Measurements from ENCODE around the gene MEFV.

The MEFV gene

GRCh38 chr16:3259836-3260235, 3.4 kb upstream of the MEFV start:
- H3K27ac Mint-ChIP-seq (ENCODE audit: low read depth): no peak overlapping the region

GRCh38 chr16:3256866-3257465, 533 bp upstream of the MEFV start:
- DNase-seq (ENCODE audit: low spot score in 2 of 2): no peak
- Mint-ChIP-seq H3K4me3 (no peak overlapping the region), H3K36me3 (ENCODE audit: insufficient read depth) (peaks cover 2% of the 10 kb centered on the region), H3K4me1 (peaks cover 5% of the 10 kb centered on the region), H3K27me3 (peaks cover 6% of the 10 kb centered on the region), H3K9me3 (no peaks in the 10 kb centered on the region), H3K27ac (ENCODE audit: low read depth) (no peak overlapping the region)
- ATAC-seq (replicated peaks; ENCODE audit: extremely low read depth, poor library complexity, severe bottlenecking): no peak

More at GRCh38 chr16:3259836-3260235, 3.4 kb upstream of the MEFV start:
- H3K4me3 Mint-ChIP-seq: no peak overlapping the region
- peaks cover 15% of the 10 kb centered on the region for H3K36me3 Mint-ChIP-seq (ENCODE audit: insufficient read depth)
- H3K9me3 Mint-ChIP-seq: no peaks in the 10 kb centered on the region
- DNase-seq (ENCODE audit: low spot score in 2 of 2) (no peak), ATAC-seq (replicated peaks; ENCODE audit: extremely low read depth, poor library complexity, severe bottlenecking) (no peak)
- H3K4me1 Mint-ChIP-seq: peaks cover 27% of the 10 kb centered on the region
- peaks cover 6% of the 10 kb centered on the region for H3K27me3 Mint-ChIP-seq

GRCh38 chr16:3254309-3254708, 2.1 kb downstream of the MEFV start:
- Mint-ChIP-seq H3K4me1 (no peaks in the 10 kb centered on the region), H3K27me3 (peaks cover 6% of the 10 kb centered on the region), H3K36me3 (ENCODE audit: insufficient read depth) (no peaks in the 10 kb centered on the region), H3K9me3 (no peaks in the 10 kb centered on the region), H3K4me3 (no peak overlapping the region), H3K27ac (ENCODE audit: low read depth) (no peak overlapping the region)
- ATAC-seq (replicated peaks; ENCODE audit: extremely low read depth, poor library complexity, severe bottlenecking) (no peak), DNase-seq (ENCODE audit: low spot score in 2 of 2) (no peak)

- Mint-ChIP-seq H3K36me3 (ENCODE audit: insufficient read depth) (no peaks in the 10 kb centered on the region), H3K9me3 (no peaks in the 10 kb centered on the region), H3K4me3 (no peak overlapping the region), H3K27ac (ENCODE audit: low read depth) (no peak overlapping the region), H3K4me1 (no peaks in the 10 kb centered on the region), H3K27me3 (no peaks in the 10 kb centered on the region)
- DNase-seq (ENCODE audit: low spot score in 2 of 2) (no peak), ATAC-seq (replicated peaks; ENCODE audit: extremely low read depth, poor library complexity, severe bottlenecking) (no peak)
These were observed 3.5 kb downstream of the MEFV start for GRCh38 chr16:3252967-3253366.

GRCh38 chr16:3249451-3249850, 7.0 kb downstream of the MEFV start:
- Mint-ChIP-seq H3K9me3 (no peaks in the 10 kb centered on the region), H3K4me3 (no peak overlapping the region), H3K27ac (ENCODE audit: low read depth) (no peak overlapping the region), H3K27me3 (peaks cover 14% of the 10 kb centered on the region), H3K4me1 (no peaks in the 10 kb centered on the region), H3K36me3 (ENCODE audit: insufficient read depth) (peaks cover 2% of the 10 kb centered on the region)
- ATAC-seq (replicated peaks; ENCODE audit: extremely low read depth, poor library complexity, severe bottlenecking) (no peak), DNase-seq (ENCODE audit: low spot score in 2 of 2) (no peak)

DNA sequence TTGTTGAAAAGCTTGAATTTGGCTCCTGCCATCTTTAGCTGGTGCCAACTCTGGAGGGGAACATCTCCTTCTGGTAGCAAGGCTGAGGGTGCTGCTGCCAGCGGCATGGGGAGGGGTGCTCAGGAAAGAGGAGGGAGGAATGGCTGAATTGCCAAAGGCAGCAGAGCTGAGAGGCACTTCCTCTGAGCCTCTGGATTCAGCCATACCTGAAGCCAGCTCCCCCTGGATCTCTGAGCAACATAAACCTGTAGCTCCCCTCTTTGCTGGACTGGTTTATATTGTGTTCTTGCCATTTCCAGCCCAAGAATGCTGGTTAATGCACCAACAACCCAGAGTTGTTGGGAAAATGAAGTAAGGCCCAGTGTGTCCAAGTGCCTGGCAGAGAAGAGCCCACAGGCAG, 7.4 kb downstream of the MEFV start:
- DNase-seq (ENCODE audit: low spot score in 2 of 2): no peak
- peaks cover 2% of the 10 kb centered on the region for H3K36me3 Mint-ChIP-seq (ENCODE audit: insufficient read depth)
- no peaks in the 10 kb centered on the region for H3K4me1 Mint-ChIP-seq
- H3K4me3 Mint-ChIP-seq: no peak overlapping the region
- ATAC-seq (replicated peaks; ENCODE audit: extremely low read depth, poor library complexity, severe bottlenecking): no peak
- peaks cover 18% of the 10 kb centered on the region for H3K27me3 Mint-ChIP-seq
- H3K9me3 Mint-ChIP-seq: no peaks in the 10 kb centered on the region
- no peak overlapping the region for H3K27ac Mint-ChIP-seq (ENCODE audit: low read depth)

- H3K9me3 Mint-ChIP-seq: no peaks in the 10 kb centered on the region
These were observed 7.8 kb downstream of the MEFV start for GRCh38 chr16:3248596-3248995.

GRCh38 chr16:3246876-3247275, 9.6 kb downstream of the MEFV start:
- DNase-seq (ENCODE audit: low spot score in 2 of 2) (no peak), ATAC-seq (replicated peaks; ENCODE audit: extremely low read depth, poor library complexity, severe bottlenecking) (no peak)
- Mint-ChIP-seq H3K36me3 (ENCODE audit: insufficient read depth) (peaks cover 2% of the 10 kb centered on the region), H3K9me3 (no peaks in the 10 kb centered on the region), H3K27me3 (peaks cover 33% of the 10 kb centered on the region), H3K27ac (ENCODE audit: low read depth) (no peak overlapping the region), H3K4me3 (no peak overlapping the region), H3K4me1 (no peaks in the 10 kb centered on the region)

More at GRCh38 chr16:3248596-3248995, 7.8 kb downstream of the MEFV start:
- H3K4me1 Mint-ChIP-seq: no peaks in the 10 kb centered on the region
- ATAC-seq (replicated peaks; ENCODE audit: extremely low read depth, poor library complexity, severe bottlenecking) (no peak), DNase-seq (ENCODE audit: low spot score in 2 of 2) (no peak)
- no peak overlapping the region for H3K27ac Mint-ChIP-seq (ENCODE audit: low read depth)
- peaks cover 2% of the 10 kb centered on the region for H3K36me3 Mint-ChIP-seq (ENCODE audit: insufficient read depth)
- peaks cover 22% of the 10 kb centered on the region for H3K27me3 Mint-ChIP-seq
- H3K4me3 Mint-ChIP-seq: no peak overlapping the region

- H3K36me3 Mint-ChIP-seq (ENCODE audit: insufficient read depth): peaks cover 2% of the 10 kb centered on the region
- no peaks in the 10 kb centered on the region for H3K4me1 Mint-ChIP-seq
- no peaks in the 10 kb centered on the region for H3K9me3 Mint-ChIP-seq
- no peak overlapping the region for H3K4me3 Mint-ChIP-seq
- no peak overlapping the region for H3K27ac Mint-ChIP-seq (ENCODE audit: low read depth)
- DNase-seq (ENCODE audit: low spot score in 2 of 2): no peak
- peaks cover 37% of the 10 kb centered on the region for H3K27me3 Mint-ChIP-seq
- ATAC-seq (replicated peaks; ENCODE audit: extremely low read depth, poor library complexity, severe bottlenecking): no peak
These were observed 10.4 kb downstream of the MEFV start for GRCh38 chr16:3246002-3246401.

- Mint-ChIP-seq H3K9me3 (no peaks in the 10 kb centered on the region), H3K4me3 (no peak overlapping the region), H3K36me3 (ENCODE audit: insufficient read depth) (peaks cover 2% of the 10 kb centered on the region), H3K4me1 (no peaks in the 10 kb centered on the region), H3K27me3 (peaks cover 41% of the 10 kb centered on the region), H3K27ac (ENCODE audit: low read depth) (no peak overlapping the region)
- no peak for DNase-seq (ENCODE audit: low spot score in 2 of 2)
- no peak for ATAC-seq (replicated peaks; ENCODE audit: extremely low read depth, poor library complexity, severe bottlenecking)
These were observed 12.6 kb downstream of the MEFV start for GRCh38 chr16:3243882-3244281.

- Mint-ChIP-seq H3K9me3 (no peaks in the 10 kb centered on the region), H3K27ac (ENCODE audit: low read depth) (no peak overlapping the region)
These were observed 13.7 kb downstream of the MEFV start for GRCh38 chr16:3242709-3243108.

DNA sequence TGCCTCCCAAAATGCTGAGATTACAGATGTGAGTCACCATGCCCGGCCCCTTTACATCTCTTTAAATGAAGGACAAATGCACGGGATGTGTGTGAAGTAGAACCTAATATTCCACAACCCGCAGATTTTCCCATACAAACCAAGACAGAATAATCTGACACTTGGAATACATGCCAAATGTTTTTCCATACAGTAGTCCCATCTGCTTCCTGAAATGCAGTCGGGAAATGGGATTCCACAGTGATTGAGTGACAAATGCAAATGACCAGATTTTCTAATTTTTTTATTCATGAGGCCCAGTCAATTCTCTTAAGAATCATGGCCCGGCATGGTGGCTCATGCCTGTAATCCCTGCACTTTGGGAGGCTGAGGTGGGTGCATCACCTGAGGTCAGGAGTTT, 14.7 kb downstream of the MEFV start:
- Mint-ChIP-seq H3K9me3 (no peaks in the 10 kb centered on the region), H3K4me3 (no peak overlapping the region), H3K27me3 (peaks cover 41% of the 10 kb centered on the region), H3K27ac (ENCODE audit: low read depth) (no peak overlapping the region), H3K36me3 (ENCODE audit: insufficient read depth) (peaks cover 3% of the 10 kb centered on the region), H3K4me1 (no peaks in the 10 kb centered on the region)
- DNase-seq (ENCODE audit: low spot score in 2 of 2): no peak
- ATAC-seq (replicated peaks; ENCODE audit: extremely low read depth, poor library complexity, severe bottlenecking): no peak

More at GRCh38 chr16:3242709-3243108, 13.7 kb downstream of the MEFV start:
- Mint-ChIP-seq H3K36me3 (ENCODE audit: insufficient read depth) (peaks cover 2% of the 10 kb centered on the region), H3K4me1 (no peaks in the 10 kb centered on the region), H3K4me3 (no peak overlapping the region), H3K27me3 (peaks cover 41% of the 10 kb centered on the region)
- DNase-seq (ENCODE audit: low spot score in 2 of 2) (no peak), ATAC-seq (replicated peaks; ENCODE audit: extremely low read depth, poor library complexity, severe bottlenecking) (no peak)

GRCh38 chr16:3235856-3236669, 20.4 kb downstream of the MEFV start:
- peaks cover 21% of the 10 kb centered on the region for H3K36me3 Mint-ChIP-seq (ENCODE audit: insufficient read depth)
- ATAC-seq (replicated peaks; ENCODE audit: extremely low read depth, poor library complexity, severe bottlenecking) (no peak), DNase-seq (ENCODE audit: low spot score in 2 of 2) (peak in 1 of 2 donors; percentile 27)
- peaks cover 31% of the 10 kb centered on the region for H3K4me1 Mint-ChIP-seq
- no peaks in the 10 kb centered on the region for H3K9me3 Mint-ChIP-seq
- peak overlapping the region; percentile 87 for H3K27ac Mint-ChIP-seq (ENCODE audit: low read depth)
- peak overlapping the region; percentile 78 for H3K4me3 Mint-ChIP-seq
- H3K27me3 Mint-ChIP-seq: peaks cover 5% of the 10 kb centered on the region

Data from central memory CD8-positive, alpha-beta T cell (primary cell).